Heart right ventricle (tissue), 16 donors: ENCODE measurements around the gene MAP4K4. TPM values are rescaled to one million over a fixed set of nuclear protein-coding genes. Genes with fewer than 3 reads are reported as not detected.

ENCODE experiments used
- ATAC-seq, 8 donors: fragments of 200-7000 bp; cut with Tn5 transposase; one replicate each; pipeline ENCODE4 v1.9.1; 2020; ENCODE audit warnings: mild to moderate bottlenecking in 8 of 8, moderate library complexity in 8 of 8, moderate number of reproducible peaks in 1 of 8
- DNase-seq, 2 donors: peaks; one replicate each; pipeline ENCODE4 v3.0.0-alpha.2; 2020
- H3K27ac ChIP-seq, 10 donors: fragments of 200-600 bp; sonication (generic) in 2 of 10; one replicate each; pipeline versions ENCODE4 v1.5.0 to v1.8.0; 2020 to 2022; ENCODE audit warnings: mild to moderate bottlenecking in 3 of 10
- H3K27me3 ChIP-seq, 7 donors: fragments of 200-600 bp; one replicate each; pipeline ENCODE4 v1.8.0; 2021 to 2022; ENCODE audit warnings: mild to moderate bottlenecking in 2 of 7
- H3K36me3 ChIP-seq, 9 donors: fragments of 200-600 bp; sonication (generic) in 1 of 9; one replicate each; pipeline versions ENCODE4 v1.5.0 to v1.8.0; 2020 to 2022; ENCODE audit warnings: mild to moderate bottlenecking in 2 of 9
- H3K4me1 ChIP-seq, 9 donors: fragments of 200-600 bp; sonication (generic) in 1 of 9; one replicate each; pipeline versions ENCODE4 v1.5.0 to v1.8.0; 2020 to 2022; ENCODE audit warnings: mild to moderate bottlenecking in 4 of 9
- H3K4me3 ChIP-seq, 10 donors: fragments of 200-600 bp; sonication (generic) in 2 of 10; one replicate each; pipeline versions ENCODE4 v1.5.0 to v1.8.0; 2020 to 2022; ENCODE audit warnings: mild to moderate bottlenecking in 7 of 10, moderate library complexity in 2 of 10
- H3K9me3 ChIP-seq, 11 donors: fragments of 200-600 bp in 10 of 11; sonication (generic) in 2 of 11; one replicate each; pipeline versions ENCODE4 v1.5.0 to v1.8.0; 2013 to 2022; ENCODE audit warnings: mild to moderate bottlenecking in 2 of 11, control low read depth in 1 of 11, moderate library complexity in 1 of 11
- WGBS, 2 donors: extraction: QIAGEN DNeasy Blood & Tissue Kit; methylation state at CpG; one replicate each; pipeline ENCODE4 v1.1.7; 2013; ENCODE audit warnings: inconsistent platforms in 1 of 2; 5-methylcytosine and 5-hydroxymethylcytosine counted together
- intact Hi-C, 10 donors: fragments of 100-400 bp; cut with DNase I; formaldehyde crosslinking; loops; one replicate each; pipeline versions ENCODE4 v1.11.1 to v1.14.2; 2022
- polyA plus RNA-seq, 2 donors: library from polyadenylated mRNA; stranded (reverse); fragments of 200-250 nt; gene quantifications; one replicate each; pipeline ENCODE4 v1.2.3, GENCODE V29; 2013
- total RNA-seq, 10 donors: library from RNA; stranded (reverse); fragmentation: NEBNext Ultra II Directional in 3 of 10; extraction: Animal tissue kit (Norgen Biotek cat#: 25700) in 3 of 10; gene quantifications; one replicate each; pipeline versions ENCODE4 v1.2.1 to v1.2.4, GENCODE V29; 2021 to 2023
- TF ChIP-seq, protein P1 (sequence below), 9 donors: fragments of 200-600 bp; sonication (generic) in 2 of 9; IDR thresholded peaks; one replicate each; pipeline versions ENCODE4 v1.5.0 to v1.8.0; 2021 to 2022; ENCODE audit warnings: antibody characterized with exemption in 9 of 9, mild to moderate bottlenecking in 5 of 9, moderate library complexity in 1 of 9
- donor health status: Arrhythmogenic right ventricular cardiomyopathy.
- donor health status: ischemic (EF 13 %, LVEDD 7.1; RV severe dilation, severe dysfunction).
- donor health status: healthy with polysubstance abuse.
- donor health status: DM: no; HTN: yes; CAD: no.
- donor health status: DM: no; HTN: no; CAD: no.
- donor health status: ischemic (EF 25% LVEDD 6.9; RV normal size, moderate dysfunction).
- donor health status: ischemic (EF 25% LVEDD 5.7; RV mildly dilated, moderate dysfunction).
- donor health status: healthy.
- donor health status: DM: yes; HTN: yes; CAD: no.
- donor health status: Ischemic cardiomyopathy.
- donor health status: ischemic (EF 35%, LVEDD 5.7; RV mildly dilated, moderate dysfunction).
- donor health status: nonischemic (EF 11% LVEDD 7.7; RV severe dilation, severe dysfunction).
- donor health status: DM: yes; HTN: yes; CAD: no.
- donor health status: PGD.
- donor health status: ischemic (EF 29% LVEDD 5.4; RV normal size, mild dysfunction).
- donor health status: nonischemic (EF 23%, LVEDD 6.1; RV moderate dilation, normal function).

MAP4K4 gene
- total and polyA plus RNA-seq, 12 donors = 44.3 to 116 (median 86.1) TPM

- TF ChIP-seq, protein P1, sequence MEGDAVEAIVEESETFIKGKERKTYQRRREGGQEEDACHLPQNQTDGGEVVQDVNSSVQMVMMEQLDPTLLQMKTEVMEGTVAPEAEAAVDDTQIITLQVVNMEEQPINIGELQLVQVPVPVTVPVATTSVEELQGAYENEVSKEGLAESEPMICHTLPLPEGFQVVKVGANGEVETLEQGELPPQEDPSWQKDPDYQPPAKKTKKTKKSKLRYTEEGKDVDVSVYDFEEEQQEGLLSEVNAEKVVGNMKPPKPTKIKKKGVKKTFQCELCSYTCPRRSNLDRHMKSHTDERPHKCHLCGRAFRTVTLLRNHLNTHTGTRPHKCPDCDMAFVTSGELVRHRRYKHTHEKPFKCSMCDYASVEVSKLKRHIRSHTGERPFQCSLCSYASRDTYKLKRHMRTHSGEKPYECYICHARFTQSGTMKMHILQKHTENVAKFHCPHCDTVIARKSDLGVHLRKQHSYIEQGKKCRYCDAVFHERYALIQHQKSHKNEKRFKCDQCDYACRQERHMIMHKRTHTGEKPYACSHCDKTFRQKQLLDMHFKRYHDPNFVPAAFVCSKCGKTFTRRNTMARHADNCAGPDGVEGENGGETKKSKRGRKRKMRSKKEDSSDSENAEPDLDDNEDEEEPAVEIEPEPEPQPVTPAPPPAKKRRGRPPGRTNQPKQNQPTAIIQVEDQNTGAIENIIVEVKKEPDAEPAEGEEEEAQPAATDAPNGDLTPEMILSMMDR (IDR thresholded peaks at IDR 0.05) = no peak
- peaks cover 0 to 24% (median 0%) of the 10 kb centered on the region in 9 donors for H3K36me3 ChIP-seq
- no peaks in the 10 kb centered on the region for H3K9me3 ChIP-seq
- no peak for ATAC-seq
- no peaks in the 10 kb centered on the region for H3K27me3 ChIP-seq
- H3K4me3 ChIP-seq = no peak overlapping the region
- DNase-seq = no peak
- H3K4me1 ChIP-seq = peaks cover 5 to 87% (median 68%) of the 10 kb centered on the region in 9 donors
- H3K27ac ChIP-seq = peak overlapping the region in 8 of 10 donors; percentile 17 to 62 (median 32)
- intact Hi-C loops = loop anchor here in 2 of 10 donors (5.0 kb wide), 2 partner anchors 37 to 42 kb away; no protein-coding TSS in a partner anchor
- 68 to 72% methylated on average over 5 of the region's 5 CpGs for WGBS, 2 donors
Observed at GRCh38 chr2:101790416-101790815, 92.9 kb downstream of the MAP4K4 start.

DNA sequence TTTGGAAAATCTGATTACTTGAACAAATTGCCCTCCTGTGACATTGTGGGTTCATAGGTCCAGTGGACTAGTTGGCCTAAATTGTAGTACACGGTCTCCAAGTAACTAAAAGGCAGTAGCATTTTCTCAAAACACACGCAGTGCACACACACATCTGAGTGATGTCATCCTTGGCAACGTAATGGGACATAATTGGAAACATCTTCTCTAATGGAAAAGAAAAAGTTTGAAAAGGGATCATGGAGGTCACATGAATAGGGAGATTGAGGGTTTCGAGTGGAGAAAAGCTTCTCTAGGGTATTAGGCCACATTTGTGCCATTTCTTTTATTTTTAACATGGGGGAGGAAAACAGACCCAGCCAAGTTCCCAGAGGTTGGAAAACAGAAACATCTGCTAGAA, 93.3 kb downstream of the MAP4K4 start:
- peaks cover 0 to 24% (median 0%) of the 10 kb centered on the region in 9 donors for H3K36me3 ChIP-seq
- WGBS, 2 donors = 32 to 55% methylated on average over 4 of the region's 4 CpGs
- intact Hi-C loops = loop anchor here in 2 of 10 donors (5.0 kb wide), 2 partner anchors 36 to 41 kb away; no protein-coding TSS in a partner anchor
- ATAC-seq (peak; percentile 67 to 87 (median 80)), DNase-seq (peak in 1 of 2 donors; percentile 74)
- H3K4me1 ChIP-seq = peaks cover 5 to 92% (median 71%) of the 10 kb centered on the region in 9 donors
- TF ChIP-seq, protein P1 (IDR thresholded peaks at IDR 0.05) = no peak
- no peak overlapping the region for H3K4me3 ChIP-seq
- peak overlapping the region in 8 of 10 donors; percentile 19 to 62 (median 34) for H3K27ac ChIP-seq
- H3K9me3 ChIP-seq = no peaks in the 10 kb centered on the region
- H3K27me3 ChIP-seq = no peaks in the 10 kb centered on the region

DNA sequence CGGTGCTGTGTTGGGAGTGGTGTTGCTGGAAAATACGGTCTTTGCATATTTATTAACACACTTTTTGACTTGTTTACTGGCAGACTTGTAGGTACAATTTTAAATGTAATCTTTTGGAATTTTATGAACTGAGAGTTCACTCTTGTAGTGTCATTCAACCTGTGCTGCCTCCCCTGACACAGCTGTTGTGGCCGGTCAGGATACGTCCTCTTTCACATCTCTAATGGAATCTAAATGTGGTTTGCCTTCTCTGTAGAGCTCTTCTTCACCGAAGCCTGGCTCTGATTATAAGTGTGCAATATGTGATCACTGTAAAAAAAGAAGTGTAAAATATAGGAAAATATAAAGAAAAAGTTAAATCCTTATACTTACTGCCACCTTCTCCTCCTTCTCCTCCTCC, 94.7 kb downstream of the MAP4K4 start:
- Histone ChIP-seq H3K4me1 (peaks cover 5 to 97% (median 74%) of the 10 kb centered on the region in 9 donors), H3K36me3 (peaks cover 0 to 24% (median 0%) of the 10 kb centered on the region in 9 donors), H3K4me3 (no peak overlapping the region), H3K9me3 (no peaks in the 10 kb centered on the region), H3K27me3 (no peaks in the 10 kb centered on the region), H3K27ac (peak overlapping the region in 4 of 10 donors; percentile 9 to 62 (median 46))
- TF ChIP-seq, protein P1 (IDR thresholded peaks at IDR 0.05) = no peak
- ATAC-seq (no peak), DNase-seq (no peak)
- intact Hi-C loops = loop anchor here in 2 of 10 donors (5.0 kb wide), 2 partner anchors 35 to 40 kb away; no protein-coding TSS in a partner anchor
- 85 to 87% methylated on average over 5 of the region's 5 CpGs for WGBS, 2 donors

GRCh38 chr2:101793277-101793969, 95.9 kb downstream of the MAP4K4 start:
- TF ChIP-seq, protein P1 (IDR thresholded peaks at IDR 0.05) = peak in 7 of 9 donors; percentile 19 to 58 (median 31)
- no peak overlapping the region for H3K4me3 ChIP-seq
- intact Hi-C loops = loop anchor here in 2 of 10 donors (5.0 kb wide), 2 partner anchors 34 to 39 kb away; no protein-coding TSS in a partner anchor
- DNase-seq (peak in 1 of 2 donors; percentile 48), ATAC-seq (peak in 5 of 8 donors; percentile 31 to 57 (median 41))
- H3K27me3 ChIP-seq = no peaks in the 10 kb centered on the region
- peaks cover 5 to 100% (median 77%) of the 10 kb centered on the region in 9 donors for H3K4me1 ChIP-seq
- 21 to 31% methylated on average over 3 of the region's 3 CpGs for WGBS, 2 donors
- peak overlapping the region in 4 of 10 donors; percentile 7 to 58 (median 26) for H3K27ac ChIP-seq
- H3K9me3 ChIP-seq = no peaks in the 10 kb centered on the region
- peaks cover 0 to 24% (median 0%) of the 10 kb centered on the region in 9 donors for H3K36me3 ChIP-seq
